D341Med (cell line): Measurements from ENCODE around the gene NFIA.

Source experiments
- DNase-seq: peaks from one replicate; pipeline ENCODE4 v3.0.0; 2012; ENCODE audit warnings: low spot score

The NFIA gene

GRCh38 chr1:61299463-61299862 is 217.1 kb downstream of the NFIA start:
- DNase-seq: no peak

GRCh38 chr1:61300899-61301298 is 218.5 kb downstream of the NFIA start:
- no peak for DNase-seq

DNA sequence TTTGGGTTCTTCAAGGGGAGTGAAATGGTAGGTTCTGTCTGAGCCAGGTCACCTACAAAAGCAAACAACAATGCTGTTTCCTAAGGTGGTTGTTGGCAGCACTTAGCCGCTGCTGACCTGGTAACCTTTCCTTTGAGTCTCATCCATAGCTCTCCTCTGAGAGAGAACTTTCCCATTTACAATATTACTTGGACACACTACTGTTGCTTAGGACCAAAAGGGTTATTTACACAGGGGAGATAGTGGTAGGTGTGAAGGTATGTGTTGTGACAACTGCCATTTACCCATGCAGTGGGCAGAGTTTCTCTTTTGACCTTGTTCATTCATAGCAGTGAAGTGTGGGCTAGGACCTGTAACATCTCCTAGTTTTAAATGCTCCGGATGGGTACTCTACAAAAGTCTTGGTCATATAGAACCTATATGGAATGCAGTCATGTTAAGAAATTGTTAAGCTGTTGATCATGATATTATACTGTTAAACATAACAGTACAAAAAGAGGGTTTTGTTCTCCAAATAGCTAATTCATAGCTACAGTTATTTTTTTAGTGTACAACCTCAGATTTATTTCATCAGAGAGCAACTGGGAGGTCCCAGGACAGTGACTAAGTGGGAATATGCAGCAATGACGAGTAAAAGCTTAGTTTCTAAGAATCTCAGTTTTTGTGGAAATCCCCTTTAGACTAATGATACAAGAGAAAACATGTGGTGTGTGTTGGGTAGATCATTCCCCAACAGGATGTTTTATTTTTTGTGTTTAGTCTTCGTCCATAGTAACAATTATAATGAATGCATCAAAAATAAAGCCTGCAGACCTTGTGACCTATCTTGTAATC is 219.7 kb downstream of the NFIA start:
- DNase-seq: no peak

GRCh38 chr1:61307422-61308142 is 225.2 kb downstream of the NFIA start:
- no peak for DNase-seq

DNA sequence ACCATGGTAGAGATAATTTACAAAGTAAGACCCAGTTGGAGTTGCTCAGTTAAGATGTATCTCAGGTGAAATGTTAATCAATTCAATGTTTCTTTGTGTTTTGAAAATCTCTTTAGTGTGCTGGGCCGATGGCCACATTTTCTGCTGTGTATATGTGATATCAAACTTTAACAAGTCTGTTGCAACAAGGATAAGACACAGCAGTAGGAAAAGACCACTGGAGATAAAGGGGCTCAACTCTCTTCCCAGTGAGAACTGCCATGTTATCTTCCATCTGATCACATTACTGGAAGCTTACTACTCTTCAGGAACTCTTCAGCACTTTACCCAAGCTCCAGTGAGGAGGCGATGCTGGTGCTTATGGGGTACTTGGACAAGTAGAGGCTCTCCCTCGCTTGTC is 227.7 kb downstream of the NFIA start:
- DNase-seq: no peak

GRCh38 chr1:61310538-61310937 is 228.2 kb downstream of the NFIA start:
- DNase-seq: no peak

- DNase-seq: no peak
Observed at GRCh38 chr1:61313906-61314422, 231.6 kb downstream of the NFIA start.

DNA sequence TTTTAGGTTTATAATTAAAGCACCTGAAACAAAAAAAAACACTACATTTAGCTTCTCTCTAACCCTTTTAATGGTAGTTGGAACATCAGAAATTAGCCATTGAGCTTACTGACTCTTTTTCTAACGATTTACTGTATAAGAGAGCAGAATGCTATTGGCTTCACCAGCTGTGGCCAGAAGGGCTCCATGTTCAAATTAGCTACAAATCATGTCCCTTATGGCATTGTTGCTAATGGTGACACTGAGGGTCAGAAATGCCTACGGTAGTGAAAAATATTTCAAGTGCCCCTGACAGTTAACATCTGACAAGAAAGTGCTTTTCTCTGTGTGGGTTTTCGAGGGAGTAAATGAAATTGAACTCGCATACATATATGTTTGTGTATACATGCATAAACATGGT is 232.7 kb downstream of the NFIA start:
- no peak for DNase-seq

GRCh38 chr1:61316493-61316892 is 234.1 kb downstream of the NFIA start:
- DNase-seq: no peak

GRCh38 chr1:61318319-61319125 is 236.2 kb downstream of the NFIA start:
- DNase-seq: no peak

GRCh38 chr1:61320575-61320974 is 238.2 kb downstream of the NFIA start:
- no peak for DNase-seq

- no peak for DNase-seq
Observed at GRCh38 chr1:61322008-61322744, 239.8 kb downstream of the NFIA start.

- DNase-seq: no peak
Observed at GRCh38 chr1:61322769-61323168, 240.4 kb downstream of the NFIA start.

GRCh38 chr1:61323681-61324328 is 241.4 kb downstream of the NFIA start:
- no peak for DNase-seq

GRCh38 chr1:61326713-61327112 is 244.4 kb downstream of the NFIA start:
- DNase-seq: no peak

- DNase-seq: no peak
Observed at GRCh38 chr1:61327436-61327835, 245.1 kb downstream of the NFIA start.

DNA sequence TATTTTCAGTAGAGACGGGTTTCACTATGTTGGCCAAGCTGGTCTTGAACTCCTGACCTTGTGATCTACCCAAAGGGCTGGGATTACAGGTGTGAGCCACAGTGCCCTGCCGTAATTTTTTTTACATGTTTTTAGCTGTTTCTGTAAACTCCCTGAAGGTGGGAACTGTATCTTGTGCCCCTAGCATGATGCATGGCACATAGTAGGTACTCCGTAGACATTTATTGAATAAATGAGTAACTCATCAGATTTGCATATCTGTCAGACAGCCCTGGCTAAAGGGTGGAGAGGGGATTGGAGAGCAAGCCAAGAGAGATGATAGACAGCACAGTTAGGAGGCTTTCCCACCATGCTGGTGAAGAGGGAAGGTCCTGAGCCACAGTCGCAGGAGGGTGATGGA is 247.2 kb downstream of the NFIA start:
- DNase-seq: no peak

GRCh38 chr1:61330018-61330417 is 247.7 kb downstream of the NFIA start:
- no peak for DNase-seq

- no peak for DNase-seq
Observed at GRCh38 chr1:61330571-61330970, 248.2 kb downstream of the NFIA start.

DNA sequence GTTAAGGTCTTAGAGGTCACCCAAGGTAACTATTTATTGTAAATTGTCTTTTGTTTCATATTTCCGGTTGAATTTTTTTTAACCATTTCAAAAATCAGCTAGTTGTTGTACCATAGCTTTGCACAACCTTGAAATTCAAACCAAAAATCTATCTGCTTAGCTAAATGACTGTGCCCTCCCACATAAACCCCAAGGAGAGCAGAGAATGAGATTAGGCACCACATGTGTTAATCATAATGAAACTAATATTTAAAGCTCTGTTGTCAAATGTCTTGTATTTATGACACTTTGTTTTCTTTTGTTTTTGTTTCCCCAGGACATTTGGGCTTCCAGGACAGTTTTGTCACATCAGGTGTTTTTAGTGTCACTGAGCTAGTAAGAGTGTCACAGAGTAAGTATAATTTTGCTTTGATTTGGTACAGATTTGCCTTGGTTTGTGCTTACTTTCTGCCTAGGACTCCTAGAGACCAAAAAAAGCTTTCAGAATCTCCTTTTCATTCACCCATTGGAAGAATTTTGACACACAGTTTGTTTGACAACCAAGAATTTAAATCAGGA is 249.9 kb downstream of the NFIA start:
- no peak for DNase-seq

GRCh38 chr1:61332796-61333195 is 250.4 kb downstream of the NFIA start:
- no peak for DNase-seq
